ENCODE results near the gene PDGFB. TPM values are rescaled to one million over a fixed set of nuclear protein-coding genes. Genes with fewer than 3 reads are reported as not detected.

Gene PDGFB
- total RNA-seq, 2 experiments from 2014 or later, result 0.45 to 0.69 TPM

GRCh38 chr22:39240831-39241793 is 3.7 kb downstream of the PDGFB start:
- intact Hi-C loops (cut with DNase I, micrococcal nuclease), result loop anchor here (2.0 to 10.0 kb wide), 5 partner anchors 69 to 264 kb away; partner anchors contain the start of genes RPL3 (in 2 of the 2), CBX7 (in 1 of the 2) and MIEF1 (in 1 of the 2)
- Mint-ChIP-seq H3K4me3 (peak overlapping the region; percentile 95), H3K9me3 (no peaks in the 10 kb centered on the region), H3K27me3 (peaks cover 21% of the 10 kb centered on the region), H3K36me3 (ENCODE audit: low read depth) (peaks cover 17% of the 10 kb centered on the region), H3K27ac (peak overlapping the region; percentile 90), H3K4me1 (ENCODE audit: low read depth) (peaks cover 68% of the 10 kb centered on the region)
- ChIA-PET POLR2A (interaction anchor here (0.7 to 8.8 kb wide), 10 partner anchors 9 to 369 kb away, joined by 3 to 96 read pairs (median 6); partner anchors contain the start of genes ATF4, CBX6, CBX7 and RPL3), CTCF (interaction anchor here (2.0 to 2.8 kb wide), 2 partner anchors 25 to 70 kb away, joined by 6 to 8 read pairs; no protein-coding TSS in a partner anchor)
- peaks cover 0 to 3% of the 10 kb centered on the region in 2 experiments for H3K9me3 ChIP-seq (ENCODE audit: control insufficient read depth in 1 of 2, insufficient read depth in 1 of 2, low read length in 2 of 2)
- peaks cover 2% of the 10 kb centered on the region for H3K36me3 ChIP-seq (ENCODE audit: insufficient read depth, low read length)
- ATAC-seq (ENCODE audit: poor library complexity) (peak; percentile 28), DNase-seq (peak in 12 of 14 experiments; percentile 17 to 82 (median 45))
- peak overlapping the region; percentile 45 for H3K4me3 ChIP-seq (ENCODE audit: low read length)
- peak overlapping the region; percentile 44 to 55 for H3K27ac ChIP-seq (ENCODE audit: low read depth in 1 of 2, low read length in 2 of 2)
- peaks cover 6 to 8% of the 10 kb centered on the region in 2 experiments for H3K27me3 ChIP-seq (ENCODE audit: control insufficient read depth in 1 of 2, insufficient read depth in 2 of 2, low read length in 2 of 2)
- H3K4me1 ChIP-seq (ENCODE audit: insufficient read depth, low read length), result peaks cover 85% of the 10 kb centered on the region
- no peak for TF ChIP-seq CTCF (IDR thresholded peaks at IDR 0.05)

GRCh38 chr22:39239561-39240423 is 5.0 kb downstream of the PDGFB start:
- H3K27me3 Mint-ChIP-seq, result peaks cover 28% of the 10 kb centered on the region
- peaks cover 75% of the 10 kb centered on the region for H3K4me1 Mint-ChIP-seq (ENCODE audit: low read depth)
- peak overlapping the region; percentile 95 for H3K4me3 Mint-ChIP-seq
- ChIA-PET POLR2A (interaction anchor here (0.7 to 8.8 kb wide), 8 partner anchors 8 to 289 kb away, joined by 3 to 96 read pairs (median 6); partner anchors contain the start of genes CBX7 and RPL3), CTCF (interaction anchor here (0.6 to 2.8 kb wide), 5 partner anchors 11 to 483 kb away, joined by 3 to 8 read pairs (median 3); no protein-coding TSS in a partner anchor)
- H3K4me1 ChIP-seq (ENCODE audit: insufficient read depth, low read length), result peaks cover 85% of the 10 kb centered on the region
- H3K27me3 ChIP-seq (ENCODE audit: control insufficient read depth in 1 of 2, insufficient read depth in 2 of 2, low read length in 2 of 2), result peaks cover 16 to 17% of the 10 kb centered on the region in 2 experiments
- peak overlapping the region; percentile 45 for H3K4me3 ChIP-seq (ENCODE audit: low read length)
- ATAC-seq (ENCODE audit: poor library complexity) (no peak), DNase-seq (peak in 8 of 14 experiments; percentile 42 to 64 (median 50))
- intact Hi-C loops (cut with DNase I, micrococcal nuclease), result loop anchor here (2.0 to 10.0 kb wide), 5 partner anchors 67 to 265 kb away; partner anchors contain the start of genes RPL3 (in 2 of the 2), CBX7 (in 1 of the 2) and MIEF1 (in 1 of the 2)
- H3K9me3 Mint-ChIP-seq, result no peaks in the 10 kb centered on the region
- no peak for TF ChIP-seq CTCF (IDR thresholded peaks at IDR 0.05)
- peaks cover 2% of the 10 kb centered on the region for H3K36me3 ChIP-seq (ENCODE audit: insufficient read depth, low read length)
- peaks cover 0 to 3% of the 10 kb centered on the region in 2 experiments for H3K9me3 ChIP-seq (ENCODE audit: control insufficient read depth in 1 of 2, insufficient read depth in 1 of 2, low read length in 2 of 2)
- peak overlapping the region; percentile 90 for H3K27ac Mint-ChIP-seq
- H3K27ac ChIP-seq (ENCODE audit: low read depth in 1 of 2, low read length in 2 of 2), result peak overlapping the region; percentile 29 to 52
- H3K36me3 Mint-ChIP-seq (ENCODE audit: low read depth), result peaks cover 12% of the 10 kb centered on the region

Data from CD4-positive, alpha-beta T cell (primary cell).